ENCODE data around the gene STPG2. TPM values are rescaled to one million over a fixed set of nuclear protein-coding genes. Genes with fewer than 3 reads are reported as not detected.

STPG2 gene
- total RNA-seq, 1 experiment from 2014 or later: not detected

- H3K36me3 ChIP-seq (ENCODE audit: control insufficient read depth, insufficient read depth, low read length): no peaks in the 10 kb centered on the region
- no peaks in the 10 kb centered on the region; the same call in 1 of the 2 replicates for H3K27me3 ChIP-seq (ENCODE audit: control insufficient read depth, insufficient read depth, low read length)
- TF ChIP-seq CTCF (IDR thresholded peaks at IDR 0.05) (no peak), POLR2AphosphoS5 (IDR thresholded peaks at IDR 0.05; ENCODE audit: low read depth, low read length) (no peak), SIN3A (IDR thresholded peaks at IDR 0.05; ENCODE audit: borderline replicate concordance, insufficient read depth, low read depth, low read length) (no peak), REST (IDR thresholded peaks at IDR 0.05; ENCODE audit: insufficient read depth in 1 of 2, low read depth in 2 of 2, low read length in 1 of 2) (no peak), TCF7L2 (IDR thresholded peaks at IDR 0.05; ENCODE audit: low read depth, low read length) (no peak)
- no peak overlapping the region for H3K27ac ChIP-seq (ENCODE audit: low read length)
- in situ Hi-C loops (cut with HindIII; ENCODE audit: low pct_unique_long_range_greater_than_20kb, low sequenced_read_pairs): no loop called here
- ChIA-PET CTCF (no interaction called here), POLR2A (no interaction called here)
- H3K4me3 ChIP-seq (ENCODE audit: low read depth in 2 of 2, low read length in 2 of 2): no peak overlapping the region
- DNase-seq (ENCODE audit: low read depth, low spot score) (no peak), ATAC-seq (no peak)
- BruUV-seq (replicated peaks): no TSS peak
- no peaks in the 10 kb centered on the region for H3K9me3 ChIP-seq (ENCODE audit: control insufficient read depth, insufficient read depth, low read depth, low read length)
- no peaks in the 10 kb centered on the region for H3K4me1 ChIP-seq (ENCODE audit: control insufficient read depth, insufficient read depth, low read length)
- intact Hi-C loops (cut with micrococcal nuclease; ENCODE audit: unreplicated experiment): no loop called here
These were observed 32.3 kb downstream of the STPG2 start for GRCh38 chr4:98110929-98111328.

GRCh38 chr4:98110214-98110613, 33.1 kb downstream of the STPG2 start:
- CTCF ChIA-PET: no interaction called here
- H3K27me3 ChIP-seq (ENCODE audit: control insufficient read depth, insufficient read depth, low read length): no peaks in the 10 kb centered on the region; the same call in 1 of the 2 replicates

More at GRCh38 chr4:98110214-98110613, 33.1 kb downstream of the STPG2 start:
- in situ Hi-C loops (cut with HindIII; ENCODE audit: low pct_unique_long_range_greater_than_20kb, low sequenced_read_pairs): no loop called here
- no TSS peak for BruUV-seq (replicated peaks)
- no peaks in the 10 kb centered on the region for H3K9me3 ChIP-seq (ENCODE audit: control insufficient read depth, insufficient read depth, low read depth, low read length)
- POLR2A ChIA-PET: no interaction called here
- DNase-seq (ENCODE audit: low read depth, low spot score): no peak
- H3K36me3 ChIP-seq (ENCODE audit: control insufficient read depth, insufficient read depth, low read length): no peaks in the 10 kb centered on the region
- no peak for TF ChIP-seq SIN3A (IDR thresholded peaks at IDR 0.05; ENCODE audit: borderline replicate concordance, insufficient read depth, low read depth, low read length)
- no peak for TF ChIP-seq POLR2AphosphoS5 (IDR thresholded peaks at IDR 0.05; ENCODE audit: low read depth, low read length)
- no peak for TF ChIP-seq TCF7L2 (IDR thresholded peaks at IDR 0.05; ENCODE audit: low read depth, low read length)
- TF ChIP-seq REST (IDR thresholded peaks at IDR 0.05; ENCODE audit: insufficient read depth in 1 of 2, low read depth in 2 of 2, low read length in 1 of 2): no peak
- TF ChIP-seq CTCF (IDR thresholded peaks at IDR 0.05): no peak
- intact Hi-C loops (cut with micrococcal nuclease; ENCODE audit: unreplicated experiment): no loop called here
- H3K27ac ChIP-seq (ENCODE audit: low read length): no peak overlapping the region
- ATAC-seq: no peak
- no peaks in the 10 kb centered on the region for H3K4me1 ChIP-seq (ENCODE audit: control insufficient read depth, insufficient read depth, low read length)
- no peak overlapping the region for H3K4me3 ChIP-seq (ENCODE audit: low read depth in 2 of 2, low read length in 2 of 2)

Measured in Panc1 (cell line).